Measurements from ENCODE around the gene FAF1. TPM values are rescaled to one million over a fixed set of nuclear protein-coding genes. Genes with fewer than 3 reads are reported as not detected.
A peak's percentile ranks its signal among the peaks of the same experiment; 100 is the strongest.

FAF1 gene
- total RNA-seq, 6 experiments from 2014 or later: 24.1 to 32.4 (median 31.6) TPM

DNA sequence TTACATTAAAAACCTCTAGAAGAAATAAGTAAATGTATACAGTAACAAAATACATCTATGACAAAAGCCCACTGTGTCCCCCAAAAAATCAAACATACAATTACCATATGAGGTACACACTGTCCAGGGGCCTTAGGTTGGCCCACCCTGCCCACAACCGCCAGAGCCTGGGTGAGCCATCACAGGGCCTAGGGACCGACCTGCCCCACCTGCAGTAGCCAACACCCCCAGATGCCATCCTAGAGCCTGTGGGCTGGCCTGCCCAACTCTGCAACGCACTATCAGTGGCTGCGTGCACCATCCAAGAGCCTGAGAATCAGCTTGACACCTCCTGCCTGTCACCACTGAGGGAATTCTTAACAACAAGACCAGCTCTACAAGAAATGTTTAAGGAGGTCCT, 39.0 kb downstream of the FAF1 start:
- no peaks in the 10 kb centered on the region for H3K9me3 ChIP-seq
- intact Hi-C loops (cut with DNase I): no loop called here
- no peaks in the 10 kb centered on the region for H3K27me3 ChIP-seq
- no peak for DNase-seq
- ATAC-seq: peak in 1 of 4 donors; percentile 23
- H3K36me3 ChIP-seq: no peaks in the 10 kb centered on the region
- no peaks in the 10 kb centered on the region for H3K4me1 ChIP-seq
- no CpG with 5 or more reads among the region's 4 CpGs for WGBS (ENCODE audit: insufficient coverage, low coverage, low lambda C conversion rate, missing lambda C conversion rate)
- no peak overlapping the region for H3K4me3 ChIP-seq
- H3K27ac ChIP-seq: no peak overlapping the region
- TF ChIP-seq, protein P1, sequence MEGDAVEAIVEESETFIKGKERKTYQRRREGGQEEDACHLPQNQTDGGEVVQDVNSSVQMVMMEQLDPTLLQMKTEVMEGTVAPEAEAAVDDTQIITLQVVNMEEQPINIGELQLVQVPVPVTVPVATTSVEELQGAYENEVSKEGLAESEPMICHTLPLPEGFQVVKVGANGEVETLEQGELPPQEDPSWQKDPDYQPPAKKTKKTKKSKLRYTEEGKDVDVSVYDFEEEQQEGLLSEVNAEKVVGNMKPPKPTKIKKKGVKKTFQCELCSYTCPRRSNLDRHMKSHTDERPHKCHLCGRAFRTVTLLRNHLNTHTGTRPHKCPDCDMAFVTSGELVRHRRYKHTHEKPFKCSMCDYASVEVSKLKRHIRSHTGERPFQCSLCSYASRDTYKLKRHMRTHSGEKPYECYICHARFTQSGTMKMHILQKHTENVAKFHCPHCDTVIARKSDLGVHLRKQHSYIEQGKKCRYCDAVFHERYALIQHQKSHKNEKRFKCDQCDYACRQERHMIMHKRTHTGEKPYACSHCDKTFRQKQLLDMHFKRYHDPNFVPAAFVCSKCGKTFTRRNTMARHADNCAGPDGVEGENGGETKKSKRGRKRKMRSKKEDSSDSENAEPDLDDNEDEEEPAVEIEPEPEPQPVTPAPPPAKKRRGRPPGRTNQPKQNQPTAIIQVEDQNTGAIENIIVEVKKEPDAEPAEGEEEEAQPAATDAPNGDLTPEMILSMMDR (IDR thresholded peaks at IDR 0.05): no peak
- no peak for TF ChIP-seq POLR2A (IDR thresholded peaks at IDR 0.05)

DNA sequence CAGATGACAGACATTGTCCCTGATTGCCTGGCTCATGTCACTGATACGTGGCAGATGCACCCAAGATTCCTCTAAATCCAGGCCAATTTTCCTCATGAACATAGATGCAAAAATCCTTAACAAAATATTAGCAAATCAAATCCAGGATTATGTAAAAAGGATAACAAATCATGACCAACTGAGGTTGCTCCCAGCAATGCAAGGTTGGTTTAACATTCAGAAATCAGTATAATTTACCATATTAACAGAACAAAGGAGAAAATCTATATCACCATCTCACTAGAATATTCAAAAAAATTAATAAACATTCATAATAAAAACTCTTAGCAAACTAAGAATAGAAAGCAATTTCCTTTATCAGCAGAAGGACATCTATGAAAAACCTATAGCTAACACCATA, 39.7 kb downstream of the FAF1 start:
- no peaks in the 10 kb centered on the region for H3K36me3 ChIP-seq
- H3K27ac ChIP-seq: no peak overlapping the region
- intact Hi-C loops (cut with DNase I): no loop called here
- no peak for ATAC-seq
- H3K4me3 ChIP-seq: no peak overlapping the region
- no peaks in the 10 kb centered on the region for H3K27me3 ChIP-seq
- no peaks in the 10 kb centered on the region for H3K4me1 ChIP-seq
- 100% methylated on average over 1 of the region's 1 CpG for WGBS (ENCODE audit: insufficient coverage, low coverage, low lambda C conversion rate, missing lambda C conversion rate)
- DNase-seq: no peak
- no peaks in the 10 kb centered on the region for H3K9me3 ChIP-seq
- no peak for TF ChIP-seq POLR2A (IDR thresholded peaks at IDR 0.05)
- TF ChIP-seq, protein P1 (IDR thresholded peaks at IDR 0.05): no peak

DNA sequence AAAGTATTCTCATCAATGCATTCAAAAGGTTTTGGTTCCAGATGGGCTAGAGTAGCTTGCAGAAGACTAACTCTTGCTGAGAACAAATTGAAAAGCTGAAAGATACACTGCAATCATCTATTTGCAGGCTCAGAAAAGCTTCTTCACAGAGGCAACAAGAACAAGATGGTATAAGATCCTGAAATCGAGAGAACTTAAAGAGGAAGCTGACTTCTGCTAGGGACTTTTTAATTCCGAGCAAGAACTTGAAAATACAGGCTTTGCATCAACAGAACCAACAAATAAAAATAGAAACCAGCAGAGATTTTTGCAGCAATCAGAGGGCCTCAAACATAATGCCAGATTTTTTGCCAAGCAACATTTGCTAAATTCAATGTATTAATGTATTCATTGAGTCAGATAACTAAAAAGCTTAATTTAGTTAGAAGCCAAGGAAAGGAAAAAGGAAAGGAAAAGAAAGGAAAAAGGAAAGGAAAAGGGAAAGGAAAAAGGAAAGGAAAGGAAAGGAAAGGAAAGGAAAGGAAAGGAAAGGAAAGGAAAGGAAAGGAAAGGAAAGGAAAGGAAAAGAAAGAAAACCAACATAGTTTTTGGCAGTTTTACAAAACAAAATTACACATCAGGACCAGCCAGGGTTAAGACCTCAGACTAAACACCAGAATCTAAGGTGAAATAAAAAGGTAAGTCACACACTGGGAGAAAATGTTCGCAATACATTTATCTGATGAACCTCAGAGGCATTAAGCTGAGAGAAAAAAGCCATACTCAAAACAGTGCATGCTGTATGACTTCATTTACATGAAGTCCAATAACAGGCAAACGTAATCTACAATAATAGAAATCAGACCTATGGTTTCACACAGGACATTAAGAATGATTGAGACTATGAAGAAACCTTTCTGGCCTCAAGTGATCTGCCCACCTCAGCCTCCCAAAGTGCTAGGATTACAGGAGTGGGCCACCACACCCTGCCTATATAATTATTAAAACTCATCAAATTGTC, 42.6 kb downstream of the FAF1 start:
- ATAC-seq: no peak
- Histone ChIP-seq H3K4me3 (no peak overlapping the region), H3K27ac (no peak overlapping the region), H3K4me1 (no peaks in the 10 kb centered on the region), H3K27me3 (no peaks in the 10 kb centered on the region), H3K36me3 (no peaks in the 10 kb centered on the region), H3K9me3 (no peaks in the 10 kb centered on the region)
- TF ChIP-seq, protein P1 (IDR thresholded peaks at IDR 0.05): no peak
- TF ChIP-seq POLR2A (IDR thresholded peaks at IDR 0.05): no peak
- intact Hi-C loops (cut with DNase I): no loop called here
- no peak for DNase-seq
- WGBS (ENCODE audit: insufficient coverage, low coverage, low lambda C conversion rate, missing lambda C conversion rate): 87% methylated on average over 4 of the region's 4 CpGs

DNA sequence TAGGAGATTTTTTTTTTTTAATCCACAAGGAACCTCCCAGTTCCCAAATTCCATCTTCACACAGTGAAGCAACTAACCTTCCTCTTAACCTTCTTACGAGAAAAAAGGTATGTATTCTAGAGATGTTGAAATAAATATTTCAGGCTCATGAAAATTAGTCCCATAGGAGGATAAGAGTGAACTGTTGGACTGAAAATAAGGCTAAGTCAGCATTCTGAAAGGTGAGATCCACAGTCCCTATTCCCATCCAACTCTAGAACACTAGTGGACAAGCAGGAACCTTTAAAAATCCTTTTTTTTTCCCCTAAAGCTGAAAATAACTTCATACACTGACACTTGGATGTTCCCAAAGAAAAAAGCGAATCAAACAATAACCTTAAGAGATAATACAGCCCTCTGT, 44.4 kb downstream of the FAF1 start:
- no peak overlapping the region for H3K27ac ChIP-seq
- H3K27me3 ChIP-seq: no peaks in the 10 kb centered on the region
- no peak overlapping the region for H3K4me3 ChIP-seq
- no peak for ATAC-seq
- intact Hi-C loops (cut with DNase I): no loop called here
- H3K36me3 ChIP-seq: no peaks in the 10 kb centered on the region
- WGBS (ENCODE audit: insufficient coverage, low coverage, low lambda C conversion rate, missing lambda C conversion rate): 86% methylated on average over 2 of the region's 2 CpGs
- H3K9me3 ChIP-seq: no peaks in the 10 kb centered on the region
- no peak for DNase-seq
- TF ChIP-seq, protein P1 (IDR thresholded peaks at IDR 0.05): no peak
- TF ChIP-seq POLR2A (IDR thresholded peaks at IDR 0.05): no peak
- H3K4me1 ChIP-seq: no peaks in the 10 kb centered on the region

All from right lobe of liver (tissue), 6 donors.